ENCODE measurements around the gene CD164L2.

CD164L2 gene

DNA sequence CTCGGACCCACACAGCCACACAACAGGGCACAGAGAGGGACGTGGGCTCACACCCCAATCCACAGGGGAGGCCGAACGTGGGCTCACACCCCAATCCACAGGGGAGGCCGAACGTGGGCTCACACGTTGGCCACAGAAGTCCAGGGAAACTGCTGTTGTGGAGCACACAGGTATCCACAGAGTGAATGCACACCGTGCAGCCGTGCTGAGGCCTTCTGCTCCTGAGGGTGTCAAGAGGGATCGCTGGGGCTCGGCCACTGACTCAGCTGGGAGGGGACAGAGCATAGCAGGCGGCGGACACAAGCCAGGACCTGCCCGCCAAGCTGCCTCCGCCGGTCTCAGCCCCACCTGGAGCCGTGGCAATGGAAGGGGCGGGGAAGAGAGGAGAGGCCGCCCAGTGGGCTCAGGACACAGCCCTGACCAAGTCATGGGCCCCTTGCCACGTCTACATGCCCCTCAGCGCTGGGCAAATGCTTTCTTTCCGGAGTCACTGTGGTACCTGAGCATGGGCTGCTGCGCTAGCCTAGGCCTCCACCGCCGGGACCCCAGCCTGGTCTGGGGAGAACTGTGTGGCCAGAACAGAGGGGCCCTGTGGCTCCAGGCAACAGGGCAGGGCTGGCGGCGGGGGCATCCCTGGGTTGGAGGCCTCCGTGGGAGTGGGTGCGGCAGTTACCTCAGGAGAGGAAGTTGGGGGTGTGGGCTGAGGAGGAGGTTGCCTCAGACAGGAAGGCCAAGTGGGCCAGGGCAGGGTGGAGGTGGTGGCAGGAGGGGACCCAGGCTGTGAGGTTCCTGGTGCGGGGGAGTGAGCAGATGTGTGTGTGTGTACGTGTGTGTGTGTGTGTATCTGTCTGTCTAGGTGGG, 40.1 kb downstream of the CD164L2 start:
- peak; percentile 69 for DNase-seq

DNA sequence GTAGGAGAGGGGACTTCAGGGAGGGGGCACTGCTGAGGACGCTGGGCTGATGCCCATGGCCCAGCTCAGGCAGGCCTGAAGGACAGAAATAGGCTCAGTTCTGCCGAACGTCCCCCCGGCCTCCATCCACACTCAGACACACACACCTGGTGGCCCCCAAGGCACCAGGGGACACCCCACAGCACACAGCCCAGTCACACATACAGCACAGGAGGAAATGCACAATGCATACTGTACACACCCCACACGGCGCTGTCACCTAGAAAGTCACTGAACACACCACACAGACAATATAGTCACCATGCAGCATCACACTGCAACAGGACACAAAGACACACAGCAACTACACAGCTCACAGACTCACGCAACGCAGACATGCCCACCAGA, 40.7 kb downstream of the CD164L2 start:
- no peak for DNase-seq

- DNase-seq: peak; percentile 58
Observed at GRCh38 chr1:27341525-27342252, 41.4 kb downstream of the CD164L2 start, which contains the start of gene SYTL1. TSS of gene SYTL1 (plus strand) at chr1:27342022. CDS start at chr1:27345335, 3,313 bp downstream.

DNA sequence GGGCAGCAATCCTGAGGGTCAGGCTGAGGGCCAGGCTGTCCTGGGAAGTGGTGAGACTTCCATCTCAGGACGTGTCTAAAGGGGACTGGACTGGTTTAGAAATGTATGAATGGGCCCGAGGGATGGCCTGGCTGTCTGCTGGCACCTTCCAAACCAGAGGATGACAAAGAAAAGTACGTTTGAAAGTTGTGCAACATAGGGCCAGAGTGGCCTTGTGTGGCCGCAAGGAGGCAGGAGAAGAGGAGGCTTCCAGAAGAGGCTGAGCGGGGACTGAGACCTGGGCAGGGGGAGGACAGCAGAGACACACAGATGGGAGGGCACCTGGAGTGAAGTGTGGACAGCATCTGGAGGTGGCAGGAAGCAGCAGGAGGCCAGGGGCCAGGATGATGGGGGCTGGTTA, 43.9 kb downstream of the CD164L2 start:
- no peak for DNase-seq

DNA sequence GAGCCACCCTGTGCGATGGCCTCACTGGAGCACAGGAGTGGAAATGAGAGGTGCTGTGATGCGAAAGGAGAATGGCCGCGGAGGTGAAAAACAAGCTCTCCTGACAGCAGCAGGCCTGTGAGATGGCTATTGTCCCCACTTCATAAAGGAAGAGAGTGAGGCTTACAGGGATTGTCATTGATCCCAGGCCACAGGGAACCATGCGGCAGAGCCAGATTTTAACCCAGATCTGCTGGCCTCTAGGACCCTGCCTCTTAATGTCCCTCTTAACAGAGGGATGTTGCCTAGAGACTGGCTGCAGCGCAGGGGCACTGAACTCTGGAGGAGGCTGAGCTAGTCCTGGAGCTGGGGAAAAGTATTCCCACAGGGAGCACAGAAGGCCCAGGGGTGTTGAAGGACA, 44.4 kb downstream of the CD164L2 start:
- DNase-seq: no peak

DNA sequence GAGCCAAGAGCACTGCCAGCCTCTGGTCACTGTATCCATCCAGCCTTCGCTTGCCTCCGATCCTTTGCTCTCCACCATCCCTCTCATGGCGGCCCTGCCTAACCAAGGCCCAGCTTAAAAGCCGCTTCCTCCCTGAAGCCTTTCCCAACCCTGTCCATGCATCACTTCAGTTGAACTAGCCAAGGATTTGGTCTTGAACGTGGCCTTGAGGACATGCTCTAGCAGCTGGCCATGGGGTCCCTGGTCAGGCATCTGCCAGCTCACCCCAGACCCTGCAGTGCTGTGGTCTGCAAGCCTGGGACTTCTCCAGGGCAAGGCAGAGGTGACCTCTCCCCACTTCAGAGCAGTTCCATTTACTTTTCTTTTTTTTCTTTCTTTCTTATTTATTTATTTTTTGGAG, 46.4 kb downstream of the CD164L2 start:
- no peak for DNase-seq

- no peak for DNase-seq
Observed at GRCh38 chr1:27335506-27336422, 47.4 kb downstream of the CD164L2 start.

- no peak for DNase-seq
Observed at GRCh38 chr1:27333717-27334279, 49.3 kb downstream of the CD164L2 start.

DNA sequence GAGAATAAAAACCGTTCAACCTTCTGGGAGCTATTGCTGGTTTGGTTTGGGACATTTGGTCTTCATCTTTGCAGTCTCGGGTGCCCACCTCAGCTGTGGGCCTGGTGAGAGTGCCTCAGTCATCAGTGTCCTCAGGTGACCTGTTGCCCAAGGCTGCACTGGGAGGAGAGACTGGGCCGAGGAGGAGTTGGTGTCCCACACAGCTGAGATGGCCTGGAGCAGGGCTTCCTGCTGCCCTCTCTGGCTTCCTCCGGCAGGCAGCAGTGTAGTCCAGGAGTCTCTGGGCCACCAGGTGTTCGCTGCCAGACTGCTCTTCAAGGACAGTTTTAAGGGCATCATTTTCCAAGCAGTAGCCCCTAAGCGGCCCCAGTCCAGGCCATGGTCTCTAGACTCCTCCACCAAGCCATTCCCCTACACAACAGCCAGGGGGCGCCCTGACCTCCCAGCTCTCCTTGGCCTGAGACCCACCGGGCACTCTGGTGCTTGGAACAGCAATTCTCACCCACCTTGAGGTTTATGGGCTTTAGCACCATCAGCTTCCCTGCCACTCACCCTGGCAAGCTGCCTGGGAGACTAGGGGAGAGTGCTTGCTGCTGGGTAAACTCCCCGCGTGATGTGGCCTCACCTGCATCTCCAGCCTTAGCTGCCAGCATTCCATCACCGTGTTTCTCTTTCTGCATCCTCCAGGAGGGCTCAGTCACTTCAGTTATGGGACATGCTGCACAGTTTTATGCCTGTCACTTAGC, 50.4 kb downstream of the CD164L2 start:
- DNase-seq: peak; percentile 50

GRCh38 chr1:27331922-27332321, 51.2 kb downstream of the CD164L2 start:
- no peak for DNase-seq

DNA sequence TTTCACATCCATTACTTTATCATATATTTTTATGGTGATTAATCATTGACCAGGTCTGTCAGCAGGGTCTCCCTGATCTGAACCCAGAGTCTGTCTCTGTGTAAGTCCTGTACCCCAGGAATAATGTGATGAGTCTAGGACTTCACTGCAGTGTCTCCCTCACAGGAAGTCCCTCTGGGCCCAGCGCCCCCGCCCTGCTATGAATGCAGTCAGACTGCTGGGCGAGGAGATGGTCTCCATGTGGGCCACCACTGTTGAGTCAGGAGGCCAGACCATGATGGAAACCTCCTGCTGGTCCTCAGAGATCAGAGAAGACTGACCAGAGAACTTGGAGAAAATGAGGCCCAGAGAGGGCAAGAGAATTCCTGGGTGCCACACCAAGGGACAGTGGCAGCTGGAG, 51.7 kb downstream of the CD164L2 start:
- no peak for DNase-seq

DNA sequence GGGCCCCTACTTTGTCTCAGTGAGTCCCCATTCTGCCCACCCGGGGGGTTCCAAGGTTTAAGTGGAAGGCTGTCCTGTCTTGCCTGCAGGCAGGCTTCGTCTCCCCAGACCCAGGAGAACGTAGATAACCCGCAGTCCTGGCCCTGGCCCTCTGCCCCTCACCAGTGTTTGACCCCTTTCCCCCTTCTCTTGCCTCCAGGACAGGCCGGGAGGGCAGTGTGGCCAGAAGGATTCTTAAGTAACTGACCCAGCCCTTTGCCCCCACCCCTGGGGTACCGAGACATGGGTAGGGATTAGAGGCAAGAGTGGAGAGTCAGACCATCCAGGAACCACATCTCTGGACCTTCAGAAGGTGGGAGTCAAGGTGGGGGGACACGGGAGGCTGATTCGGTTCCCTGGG, 52.3 kb downstream of the CD164L2 start:
- DNase-seq: no peak
